ENCODE measurements around the gene PDE12. TPM values are rescaled to one million over a fixed set of nuclear protein-coding genes. Genes with fewer than 3 reads are reported as not detected.

The PDE12 gene
- total and polyA plus RNA-seq, 2 of the 13 experiments (the other 11 are each of a cell fraction or from before 2014, with no cell fraction given): 9.0 to 17.8 TPM

DNA sequence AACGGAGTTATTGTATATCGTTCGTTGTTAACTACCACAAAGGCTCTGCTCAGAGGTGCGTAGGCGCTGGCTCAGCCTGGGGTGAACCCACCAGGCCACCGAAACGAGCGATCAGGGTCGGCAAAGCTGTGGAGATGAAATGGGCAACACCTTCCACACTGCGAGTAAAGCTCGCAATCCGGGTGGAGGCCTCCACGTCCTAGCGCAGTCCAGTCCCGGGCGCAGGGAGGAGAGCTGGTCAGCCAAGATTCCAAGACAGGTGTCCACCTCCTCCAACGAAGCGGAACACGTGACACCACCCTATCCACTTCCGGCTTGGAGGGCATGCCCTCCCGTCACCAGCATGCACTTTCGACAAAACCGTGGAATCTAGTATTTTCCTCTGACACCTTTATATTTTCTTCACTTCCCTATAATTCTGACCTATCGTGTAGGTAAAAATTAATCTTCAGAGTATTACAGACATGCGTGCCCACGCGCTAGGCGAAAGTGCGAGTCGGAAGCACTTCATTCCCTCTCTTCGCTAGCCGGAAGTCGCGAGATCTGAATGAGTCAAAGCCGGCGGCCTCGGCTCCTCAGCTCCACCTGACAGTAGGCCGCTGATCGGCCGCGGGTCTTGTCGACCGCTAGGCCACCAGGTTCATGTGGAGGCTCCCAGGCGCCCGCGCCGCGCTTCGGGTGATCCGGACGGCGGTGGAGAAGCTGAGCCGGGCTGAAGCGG is at the start of gene PDE12 (continued):
- TF ChIP-seq, protein P1, sequence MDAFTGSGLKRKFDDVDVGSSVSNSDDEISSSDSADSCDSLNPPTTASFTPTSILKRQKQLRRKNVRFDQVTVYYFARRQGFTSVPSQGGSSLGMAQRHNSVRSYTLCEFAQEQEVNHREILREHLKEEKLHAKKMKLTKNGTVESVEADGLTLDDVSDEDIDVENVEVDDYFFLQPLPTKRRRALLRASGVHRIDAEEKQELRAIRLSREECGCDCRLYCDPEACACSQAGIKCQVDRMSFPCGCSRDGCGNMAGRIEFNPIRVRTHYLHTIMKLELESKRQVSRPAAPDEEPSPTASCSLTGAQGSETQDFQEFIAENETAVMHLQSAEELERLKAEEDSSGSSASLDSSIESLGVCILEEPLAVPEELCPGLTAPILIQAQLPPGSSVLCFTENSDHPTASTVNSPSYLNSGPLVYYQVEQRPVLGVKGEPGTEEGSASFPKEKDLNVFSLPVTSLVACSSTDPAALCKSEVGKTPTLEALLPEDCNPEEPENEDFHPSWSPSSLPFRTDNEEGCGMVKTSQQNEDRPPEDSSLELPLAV (CRISPR knock-in tag; conservative IDR thresholded peaks at IDR 0.05; ENCODE audit: low read depth): no peak; the same call in 1 of the 2 replicates
- peak; percentile 66; the same call in 1 of the 2 replicates for TF ChIP-seq HOXA3 (CRISPR knock-in tag; IDR thresholded peaks at IDR 0.05)
- no peak; the same call in 1 of the 2 replicates for TF ChIP-seq NR0B2 (CRISPR knock-in tag; IDR thresholded peaks at IDR 0.05)
- TF ChIP-seq, protein P2, sequence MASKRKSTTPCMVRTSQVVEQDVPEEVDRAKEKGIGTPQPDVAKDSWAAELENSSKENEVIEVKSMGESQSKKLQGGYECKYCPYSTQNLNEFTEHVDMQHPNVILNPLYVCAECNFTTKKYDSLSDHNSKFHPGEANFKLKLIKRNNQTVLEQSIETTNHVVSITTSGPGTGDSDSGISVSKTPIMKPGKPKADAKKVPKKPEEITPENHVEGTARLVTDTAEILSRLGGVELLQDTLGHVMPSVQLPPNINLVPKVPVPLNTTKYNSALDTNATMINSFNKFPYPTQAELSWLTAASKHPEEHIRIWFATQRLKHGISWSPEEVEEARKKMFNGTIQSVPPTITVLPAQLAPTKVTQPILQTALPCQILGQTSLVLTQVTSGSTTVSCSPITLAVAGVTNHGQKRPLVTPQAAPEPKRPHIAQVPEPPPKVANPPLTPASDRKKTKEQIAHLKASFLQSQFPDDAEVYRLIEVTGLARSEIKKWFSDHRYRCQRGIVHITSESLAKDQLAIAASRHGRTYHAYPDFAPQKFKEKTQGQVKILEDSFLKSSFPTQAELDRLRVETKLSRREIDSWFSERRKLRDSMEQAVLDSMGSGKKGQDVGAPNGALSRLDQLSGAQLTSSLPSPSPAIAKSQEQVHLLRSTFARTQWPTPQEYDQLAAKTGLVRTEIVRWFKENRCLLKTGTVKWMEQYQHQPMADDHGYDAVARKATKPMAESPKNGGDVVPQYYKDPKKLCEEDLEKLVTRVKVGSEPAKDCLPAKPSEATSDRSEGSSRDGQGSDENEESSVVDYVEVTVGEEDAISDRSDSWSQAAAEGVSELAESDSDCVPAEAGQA (IDR thresholded peaks at IDR 0.05; ENCODE audit: low read depth): peak; percentile 55
- TF ChIP-seq, protein P2 (CRISPR knock-in tag; IDR thresholded peaks at IDR 0.05; ENCODE audit: borderline replicate concordance): no peak
- TF ChIP-seq, protein P3, sequence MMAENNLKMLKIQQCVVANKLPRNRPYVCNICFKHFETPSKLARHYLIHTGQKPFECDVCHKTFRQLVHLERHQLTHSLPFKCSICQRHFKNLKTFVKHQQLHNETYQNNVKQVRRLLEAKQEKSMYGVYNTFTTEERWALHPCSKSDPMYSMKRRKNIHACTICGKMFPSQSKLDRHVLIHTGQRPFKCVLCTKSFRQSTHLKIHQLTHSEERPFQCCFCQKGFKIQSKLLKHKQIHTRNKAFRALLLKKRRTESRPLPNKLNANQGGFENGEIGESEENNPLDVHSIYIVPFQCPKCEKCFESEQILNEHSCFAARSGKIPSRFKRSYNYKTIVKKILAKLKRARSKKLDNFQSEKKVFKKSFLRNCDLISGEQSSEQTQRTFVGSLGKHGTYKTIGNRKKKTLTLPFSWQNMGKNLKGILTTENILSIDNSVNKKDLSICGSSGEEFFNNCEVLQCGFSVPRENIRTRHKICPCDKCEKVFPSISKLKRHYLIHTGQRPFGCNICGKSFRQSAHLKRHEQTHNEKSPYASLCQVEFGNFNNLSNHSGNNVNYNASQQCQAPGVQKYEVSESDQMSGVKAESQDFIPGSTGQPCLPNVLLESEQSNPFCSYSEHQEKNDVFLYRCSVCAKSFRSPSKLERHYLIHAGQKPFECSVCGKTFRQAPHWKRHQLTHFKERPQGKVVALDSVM (CRISPR knock-in tag; IDR thresholded peaks at IDR 0.05): no peak
- TF ChIP-seq ZNF20 (CRISPR knock-in tag; IDR thresholded peaks at IDR 0.05): 0 out of 2 replicates have a peak, but pooled peaks have one; percentile 64
- TF ChIP-seq TARDBP (CRISPR knock-in tag; IDR thresholded peaks at IDR 0.05): peak; percentile 95
- TF ChIP-seq ZNF883 (CRISPR knock-in tag; IDR thresholded peaks at IDR 0.05; ENCODE audit: not compliant biosample characterization): peak; percentile 29
- TF ChIP-seq SMAD1 (CRISPR knock-in tag; IDR thresholded peaks at IDR 0.05; ENCODE audit: borderline replicate concordance, low read depth): no peak
- TF ChIP-seq, protein P4, sequence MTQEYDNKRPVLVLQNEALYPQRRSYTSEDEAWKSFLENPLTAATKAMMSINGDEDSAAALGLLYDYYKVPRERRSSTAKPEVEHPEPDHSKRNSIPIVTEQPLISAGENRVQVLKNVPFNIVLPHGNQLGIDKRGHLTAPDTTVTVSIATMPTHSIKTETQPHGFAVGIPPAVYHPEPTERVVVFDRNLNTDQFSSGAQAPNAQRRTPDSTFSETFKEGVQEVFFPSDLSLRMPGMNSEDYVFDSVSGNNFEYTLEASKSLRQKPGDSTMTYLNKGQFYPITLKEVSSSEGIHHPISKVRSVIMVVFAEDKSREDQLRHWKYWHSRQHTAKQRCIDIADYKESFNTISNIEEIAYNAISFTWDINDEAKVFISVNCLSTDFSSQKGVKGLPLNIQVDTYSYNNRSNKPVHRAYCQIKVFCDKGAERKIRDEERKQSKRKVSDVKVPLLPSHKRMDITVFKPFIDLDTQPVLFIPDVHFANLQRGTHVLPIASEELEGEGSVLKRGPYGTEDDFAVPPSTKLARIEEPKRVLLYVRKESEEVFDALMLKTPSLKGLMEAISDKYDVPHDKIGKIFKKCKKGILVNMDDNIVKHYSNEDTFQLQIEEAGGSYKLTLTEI (CRISPR knock-in tag; conservative IDR thresholded peaks at IDR 0.05): no peak
- peak; percentile 86 for TF ChIP-seq TEAD3 (CRISPR knock-in tag; optimal IDR thresholded peaks at IDR 0.05; ENCODE audit: borderline replicate concordance)
- TF ChIP-seq DRAP1 (CRISPR knock-in tag; IDR thresholded peaks at IDR 0.05): peak; percentile 78
- TF ChIP-seq SIN3B (IDR thresholded peaks at IDR 0.05; ENCODE audit: low read length): peak; percentile 62; the same call in 1 of the 2 replicates
- TF ChIP-seq NFE2L2 (IDR thresholded peaks at IDR 0.05; ENCODE audit: low read length): no peak
- peak; percentile 45; the same call in 1 of the 2 replicates for TF ChIP-seq HOXA5 (CRISPR knock-in tag; IDR thresholded peaks at IDR 0.05)

Measured in HepG2 (cell line).